ENCODE measurements around the gene DELE1.

- TF ChIP-seq CTCF (IDR thresholded peaks at IDR 0.05) (no peak), POLR2A (IDR thresholded peaks at IDR 0.05) (no peak)
These were observed 20.4 kb downstream of the DELE1 start for GRCh38 chr5:141944076-141944475.

Measured in heart left ventricle (tissue), 13 donors.